Posterior vena cava (tissue), 2 donors: ENCODE measurements around the gene MYRFL. TPM values are rescaled to one million over a fixed set of nuclear protein-coding genes. Genes with fewer than 3 reads are reported as not detected.
"Not testable (repeated sequence)": the region's sequence is repeated elsewhere in the genome, so short reads cannot be mapped to it uniquely, and the experiment has no call there.

Experiments used
- DNase-seq: peaks from one replicate; pipeline ENCODE4 v3.0.0-alpha.2; 2020; ENCODE audit warnings: low spot score
- intact Hi-C, 2 donors: fragments of 100-400 bp; cut with DNase I; formaldehyde crosslinking; loops; one replicate each; pipeline versions ENCODE4 v1.14.1 to v1.14.2; 2022 to 2023
- total RNA-seq, 2 donors: library from RNA; stranded (reverse); fragmentation: NEBNext Ultra II Directional; extraction: Animal tissue kit (Norgen Biotek cat#: 25700); gene quantifications; one replicate each; pipeline ENCODE4 v1.2.1, GENCODE V29; 2021
- donor health status: DM: yes; HTN: yes; CAD: no.
- donor health status: DM: yes; HTN: yes; CAD: no.

The MYRFL gene
- total RNA-seq, 2 donors from 2014 or later, result 0.23 TPM; not detected in 1

GRCh38 chr12:69837657-69838415 is 12.8 kb downstream of the MYRFL start:
- no peak for DNase-seq
- intact Hi-C loops, result no loop called here

GRCh38 chr12:69840727-69841126 is 15.7 kb downstream of the MYRFL start:
- no peak for DNase-seq
- intact Hi-C loops, result no loop called here

- DNase-seq, result no peak
- intact Hi-C loops, result no loop called here
Measured at GRCh38 chr12:69843608-69844007, 18.6 kb downstream of the MYRFL start.

- intact Hi-C loops, result no loop called here
- no peak for DNase-seq
Measured at GRCh38 chr12:69844416-69844815, 19.4 kb downstream of the MYRFL start.

- intact Hi-C loops, result no loop called here
- no peak for DNase-seq
Measured at GRCh38 chr12:69844836-69845235, 19.8 kb downstream of the MYRFL start.

GRCh38 chr12:69846976-69847375 is 21.9 kb downstream of the MYRFL start:
- intact Hi-C loops, result no loop called here
- DNase-seq, result no peak

- intact Hi-C loops, result no loop called here
- no peak for DNase-seq
Measured at GRCh38 chr12:69851976-69852375, 26.9 kb downstream of the MYRFL start.

DNA sequence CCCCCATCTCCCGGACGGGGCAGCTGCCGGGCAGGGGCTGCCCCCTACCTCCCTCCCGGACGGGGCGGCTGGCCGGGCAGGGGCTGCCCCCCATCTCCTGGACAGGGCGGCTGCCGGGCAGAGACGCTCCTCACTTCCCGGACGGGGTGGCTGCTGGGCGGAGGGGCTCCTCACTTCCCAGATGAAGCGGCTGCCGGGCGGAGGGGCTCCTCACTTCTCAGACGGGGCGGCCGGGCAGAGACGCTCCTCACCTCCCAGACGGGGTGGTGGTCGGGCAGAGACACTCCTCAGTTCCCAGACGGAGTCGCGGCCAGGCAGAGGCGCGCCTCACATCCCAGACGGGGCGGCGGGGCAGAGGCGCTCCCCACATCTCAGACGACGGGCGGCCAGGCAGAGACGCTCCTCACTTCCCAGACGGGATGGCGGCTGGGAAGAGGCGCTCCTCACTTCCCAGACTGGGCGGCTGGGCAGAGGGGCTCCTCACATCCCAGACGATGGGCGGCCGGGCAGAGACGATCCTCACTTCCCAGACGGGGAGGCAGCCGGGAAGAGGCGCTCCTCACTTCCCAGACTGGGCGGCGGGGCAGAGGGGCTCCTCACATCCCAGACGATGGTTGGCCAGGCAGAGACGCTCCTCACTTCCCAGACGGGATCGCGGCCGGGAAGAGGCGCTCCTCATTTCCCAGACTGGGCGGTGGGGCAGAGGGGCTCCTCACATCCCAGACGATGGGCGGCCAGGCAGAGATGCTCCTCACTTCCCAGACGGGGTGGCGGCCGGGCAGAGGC is 28.3 kb downstream of the MYRFL start:
- peak; percentile 72 for DNase-seq
- intact Hi-C loops, result not testable (repeated sequence)

DNA sequence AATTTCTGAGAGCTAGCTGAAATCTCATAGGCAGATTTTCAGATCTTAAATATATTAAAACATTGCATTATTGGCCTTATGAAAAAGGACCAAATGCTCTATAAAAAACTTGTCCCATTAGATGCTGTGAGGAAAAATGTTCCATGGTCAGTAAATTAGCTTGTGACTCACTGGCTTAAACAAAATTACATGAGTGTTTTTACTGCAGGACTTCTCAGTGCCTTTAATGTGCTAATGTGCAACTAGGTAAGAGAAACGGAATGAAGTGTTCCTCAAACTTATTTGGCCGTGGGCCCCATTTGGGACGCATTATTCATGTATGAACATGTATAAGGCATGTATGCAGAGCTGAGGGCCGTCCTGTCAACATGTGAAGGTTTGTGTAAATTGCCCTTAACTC is 41.7 kb downstream of the MYRFL start:
- intact Hi-C loops, result no loop called here
- no peak for DNase-seq

- no peak for DNase-seq
- intact Hi-C loops, result no loop called here
Measured at GRCh38 chr12:69868695-69869094, 43.7 kb downstream of the MYRFL start.

DNA sequence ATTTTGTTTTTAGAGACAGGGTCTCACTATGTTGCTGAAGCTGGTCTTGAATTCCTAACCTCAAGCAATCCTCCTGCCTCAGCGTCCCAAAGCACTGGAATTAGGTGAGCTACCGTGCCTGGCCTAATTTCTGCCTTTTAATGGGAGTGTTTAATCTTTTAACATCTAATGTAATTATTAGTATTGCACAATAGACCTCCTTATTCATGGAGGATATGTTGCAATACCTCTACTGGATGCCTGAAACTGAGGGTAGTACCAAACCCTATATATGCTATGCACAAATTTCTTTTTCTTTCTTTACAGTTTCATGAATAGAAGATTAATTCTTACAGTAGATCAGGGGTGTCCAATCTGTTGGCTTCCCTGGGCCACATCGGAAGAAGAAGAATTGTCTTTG is 47.8 kb downstream of the MYRFL start:
- intact Hi-C loops, result no loop called here
- no peak for DNase-seq

- intact Hi-C loops, result no loop called here
- DNase-seq, result no peak
Measured at GRCh38 chr12:69873429-69873828, 48.4 kb downstream of the MYRFL start.

- DNase-seq, result no peak
- intact Hi-C loops, result loop anchor here in 1 of 2 donors (5.0 kb wide), 1 partner anchor 713 kb away; no protein-coding TSS in a partner anchor
Measured at GRCh38 chr12:69874606-69875005, 49.6 kb downstream of the MYRFL start.

- intact Hi-C loops, result loop anchor here in 1 of 2 donors (5.0 kb wide), 1 partner anchor 712 kb away; no protein-coding TSS in a partner anchor
- DNase-seq, result no peak
Measured at GRCh38 chr12:69875416-69875935, 50.4 kb downstream of the MYRFL start.

DNA sequence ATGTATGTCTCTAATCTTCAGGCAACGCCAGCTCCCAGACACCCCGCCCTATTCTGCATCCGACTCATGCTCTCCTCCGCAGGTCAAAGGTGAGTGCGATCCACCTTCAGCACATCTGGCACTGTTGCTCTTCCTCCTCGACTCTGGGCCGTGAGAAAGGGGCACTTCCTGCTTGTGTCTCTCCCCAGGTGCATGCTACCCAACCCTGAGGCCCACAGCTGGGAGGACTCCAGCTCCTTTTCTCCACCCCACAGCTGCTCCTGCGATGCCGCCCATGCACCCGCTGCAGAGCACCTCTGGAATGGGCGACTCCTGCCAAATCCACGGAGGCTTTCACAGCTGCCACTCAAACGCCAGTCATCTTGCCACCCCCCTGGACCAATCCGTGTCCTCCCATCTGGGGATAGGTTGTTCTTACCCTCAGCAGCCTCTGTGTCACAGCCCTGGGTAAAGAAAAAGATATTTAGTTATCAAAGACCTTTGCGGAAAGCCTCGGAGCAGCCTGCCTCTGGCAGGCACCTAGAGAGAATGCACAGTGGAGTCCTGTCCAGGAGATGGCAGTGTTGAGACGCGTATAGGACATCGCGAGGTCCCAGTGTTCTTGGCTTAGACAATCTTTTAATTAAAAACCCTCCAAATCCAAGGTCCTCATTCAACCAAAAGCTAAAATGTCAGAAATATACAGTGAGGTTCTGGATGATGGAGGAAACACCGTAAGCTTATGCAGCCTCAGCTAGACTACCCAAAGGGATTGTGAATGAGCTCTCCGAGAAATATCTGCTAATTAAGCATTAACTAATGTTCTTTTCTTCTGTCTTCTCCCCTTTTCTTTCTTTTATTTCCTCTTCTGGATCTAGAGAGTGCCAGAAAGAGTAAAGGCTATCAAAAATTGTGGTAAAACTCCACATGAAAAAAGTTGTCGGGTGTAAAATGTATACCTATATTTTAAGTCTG is 54.3 kb downstream of the MYRFL start:
- intact Hi-C loops, result loop anchor here in 1 of 2 donors (5.0 kb wide), 1 partner anchor 708 kb away; no protein-coding TSS in a partner anchor
- DNase-seq, result peak; percentile 89

GRCh38 chr12:69880571-69880970 is 55.5 kb downstream of the MYRFL start:
- intact Hi-C loops, result loop anchor here (5.0 to 10.0 kb wide), 2 partner anchors 697 to 834 kb away; no protein-coding TSS in a partner anchor
- DNase-seq, result no peak

GRCh38 chr12:69881771-69882170 is 56.7 kb downstream of the MYRFL start:
- no peak for DNase-seq
- intact Hi-C loops, result loop anchor here (5.0 to 10.0 kb wide), 2 partner anchors 696 to 833 kb away; no protein-coding TSS in a partner anchor

DNA sequence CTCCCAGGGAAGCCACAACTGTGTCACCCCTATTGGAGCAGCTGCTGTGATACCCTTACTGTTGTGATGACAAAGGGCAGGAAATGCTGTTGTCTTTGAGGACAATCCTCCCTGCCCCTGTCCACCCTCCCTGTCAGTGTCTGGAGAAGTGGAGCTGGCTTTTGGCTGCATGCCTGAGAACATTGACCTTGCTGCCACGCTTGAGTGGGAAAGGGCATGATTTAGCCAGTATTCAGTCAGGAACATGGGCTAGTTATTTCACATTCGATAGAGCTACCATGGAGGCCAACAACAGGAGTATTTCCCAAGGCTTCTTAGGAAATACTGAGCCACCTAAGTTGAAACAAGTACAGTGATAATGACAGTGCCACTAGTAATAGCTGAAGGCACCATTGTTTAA is 59.4 kb downstream of the MYRFL start:
- no peak for DNase-seq
- intact Hi-C loops, result loop anchor here (5.0 to 10.0 kb wide), 2 partner anchors 693 to 830 kb away; no protein-coding TSS in a partner anchor

DNA sequence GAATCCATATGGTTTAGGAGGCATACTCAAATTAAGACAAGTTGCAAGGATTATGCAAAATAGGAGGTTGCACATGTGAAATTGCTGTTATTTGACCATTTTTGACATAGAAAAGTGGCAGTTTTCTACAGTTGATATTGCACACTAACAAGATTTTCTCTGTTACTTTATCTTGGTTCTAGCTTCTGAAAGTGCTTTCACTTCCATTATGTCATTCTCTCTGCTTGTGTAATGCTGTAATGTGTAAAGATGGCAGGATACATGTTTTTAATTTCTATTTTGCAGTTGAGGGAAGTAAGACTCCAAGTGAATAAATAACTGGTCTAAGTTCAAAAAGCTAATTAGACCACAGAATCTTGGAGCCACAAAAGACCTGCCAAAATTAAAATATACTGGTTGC is 60.6 kb downstream of the MYRFL start:
- intact Hi-C loops, result loop anchor here in 1 of 2 donors (10.0 kb wide), 1 partner anchor 829 kb away; no protein-coding TSS in a partner anchor
- DNase-seq, result no peak
